ENCODE data around the gene RARA. TPM values are rescaled to one million over a fixed set of nuclear protein-coding genes. Genes with fewer than 3 reads are reported as not detected.

Gene RARA
- total and polyA plus RNA-seq, 2 of the 4 experiments (the other 2 are of a cell fraction) = 9.0 to 12.7 TPM

DNA sequence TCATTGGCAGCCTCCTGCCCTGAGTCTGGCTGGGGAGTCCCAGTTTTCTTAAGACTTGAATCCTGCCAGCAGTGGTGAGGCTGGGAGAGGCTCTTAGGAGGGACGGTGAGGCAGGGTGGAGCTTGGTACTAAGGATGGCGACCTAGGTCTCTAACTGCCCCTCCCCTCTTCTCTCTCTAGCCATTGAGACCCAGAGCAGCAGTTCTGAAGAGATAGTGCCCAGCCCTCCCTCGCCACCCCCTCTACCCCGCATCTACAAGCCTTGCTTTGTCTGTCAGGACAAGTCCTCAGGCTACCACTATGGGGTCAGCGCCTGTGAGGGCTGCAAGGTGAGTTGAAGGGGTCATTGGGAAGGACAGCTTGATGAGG lies 39.1 kb downstream of the RARA start:
- H2BK5ac ChIP-seq (ENCODE audit: low read depth, low read length, poor library complexity, severe bottlenecking) = no peak overlapping the region
- no peak overlapping the region for H2AFZ ChIP-seq (replicated peaks; ENCODE audit: low read length, poor library complexity)
- POLR2A ChIA-PET (ENCODE audit: unreplicated experiment) = no interaction called here
- no peak for ATAC-seq (ENCODE audit: low read depth)
- in situ Hi-C loops (cut with MboI; ENCODE audit: low sequenced_read_pairs) = no loop called here
- intact Hi-C loops (cut with micrococcal nuclease) = no loop called here
- H2AK5ac ChIP-seq (ENCODE audit: low read depth, low read length) = peak overlapping the region; percentile 67; the same call in 1 of the 2 replicates
- no peak overlapping the region for H3K18ac ChIP-seq (ENCODE audit: low read depth, low read length)
- H3K4me2 ChIP-seq (ENCODE audit: low read depth, low read length) = peak overlapping the region; percentile 21; the same call in 1 of the 2 replicates
- no peak overlapping the region for H3K23ac ChIP-seq (ENCODE audit: low read depth, low read length)
- TF ChIP-seq RAD21 (IDR thresholded peaks at IDR 0.05; ENCODE audit: low read length) (no peak), CHD1 (IDR thresholded peaks at IDR 0.05; ENCODE audit: low read depth, low read length) (no peak), NFE2L2 (IDR thresholded peaks at IDR 0.05; ENCODE audit: low read depth, low read length) (no peak), SMC3 (IDR thresholded peaks at IDR 0.05; ENCODE audit: low read depth, low read length) (no peak), MXI1 (IDR thresholded peaks at IDR 0.05; ENCODE audit: borderline replicate concordance, low read depth, low read length) (no peak), RFX5 (IDR thresholded peaks at IDR 0.05; ENCODE audit: low read depth, low read length) (no peak)
- TF ChIP-seq, protein P1, sequence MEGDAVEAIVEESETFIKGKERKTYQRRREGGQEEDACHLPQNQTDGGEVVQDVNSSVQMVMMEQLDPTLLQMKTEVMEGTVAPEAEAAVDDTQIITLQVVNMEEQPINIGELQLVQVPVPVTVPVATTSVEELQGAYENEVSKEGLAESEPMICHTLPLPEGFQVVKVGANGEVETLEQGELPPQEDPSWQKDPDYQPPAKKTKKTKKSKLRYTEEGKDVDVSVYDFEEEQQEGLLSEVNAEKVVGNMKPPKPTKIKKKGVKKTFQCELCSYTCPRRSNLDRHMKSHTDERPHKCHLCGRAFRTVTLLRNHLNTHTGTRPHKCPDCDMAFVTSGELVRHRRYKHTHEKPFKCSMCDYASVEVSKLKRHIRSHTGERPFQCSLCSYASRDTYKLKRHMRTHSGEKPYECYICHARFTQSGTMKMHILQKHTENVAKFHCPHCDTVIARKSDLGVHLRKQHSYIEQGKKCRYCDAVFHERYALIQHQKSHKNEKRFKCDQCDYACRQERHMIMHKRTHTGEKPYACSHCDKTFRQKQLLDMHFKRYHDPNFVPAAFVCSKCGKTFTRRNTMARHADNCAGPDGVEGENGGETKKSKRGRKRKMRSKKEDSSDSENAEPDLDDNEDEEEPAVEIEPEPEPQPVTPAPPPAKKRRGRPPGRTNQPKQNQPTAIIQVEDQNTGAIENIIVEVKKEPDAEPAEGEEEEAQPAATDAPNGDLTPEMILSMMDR (conservative IDR thresholded peaks at IDR 0.05; ENCODE audit: low read depth, low read length) = no peak
- no peaks in the 10 kb centered on the region for H3K9me3 ChIP-seq (ENCODE audit: control insufficient read depth, insufficient read depth, low read length)
- no peak overlapping the region for H3K56ac ChIP-seq (ENCODE audit: extremely low read depth, insufficient read depth, low read length)
- H3K27me3 ChIP-seq (ENCODE audit: control insufficient read depth, insufficient read depth, low read length) = no peaks in the 10 kb centered on the region
- H3K27ac ChIP-seq (ENCODE audit: insufficient read depth, low read length) = no peak overlapping the region
- CTCF ChIA-PET = no interaction called here
- no peak overlapping the region for H3K14ac ChIP-seq (replicated peaks; ENCODE audit: low read depth, low read length)
- dilution Hi-C loops (cut with HindIII; ENCODE audit: low sequenced_read_pairs, unreplicated experiment) = no loop called here
- H3K9ac ChIP-seq (ENCODE audit: low read depth, low read length) = no peak overlapping the region
- no peak overlapping the region for H3K4me3 ChIP-seq (ENCODE audit: insufficient read depth, low read depth, low read length)
- H2AK9ac ChIP-seq (replicated peaks; ENCODE audit: low read depth, low read length, poor library complexity) = no peak overlapping the region
- H3K9me1 ChIP-seq (ENCODE audit: insufficient read depth, low read length) = peaks cover 23% of the 10 kb centered on the region
- H3K4me1 ChIP-seq (ENCODE audit: control insufficient read depth, insufficient read depth, low read length) = peaks cover 59% of the 10 kb centered on the region
- H4K91ac ChIP-seq (ENCODE audit: insufficient read depth, low read depth, low read length) = no peak overlapping the region
- no peak for DNase-seq
- peaks cover 54 to 95% of the 10 kb centered on the region in 2 experiments for H3K79me1 ChIP-seq (ENCODE audit: low read depth in 1 of 2, low read length in 2 of 2)
- BruUV-seq (replicated peaks) = no TSS peak
- peak overlapping the region in 1 of 2 experiments; percentile 52; a peak in 1 of 4 replicates for H4K8ac ChIP-seq (ENCODE audit: low read depth in 2 of 2, low read length in 2 of 2)
- H4K20me1 ChIP-seq (ENCODE audit: insufficient read depth, low read length) = peaks cover 74% of the 10 kb centered on the region
- H4K5ac ChIP-seq (ENCODE audit: low read depth, low read length) = no peak overlapping the region; the same call in 1 of the 2 replicates
- H2BK120ac ChIP-seq (ENCODE audit: low read depth, low read length) = no peak overlapping the region
- H3K4ac ChIP-seq (ENCODE audit: low read depth, low read length) = peak overlapping the region; percentile 45
- H2BK20ac ChIP-seq (ENCODE audit: low read depth, low read length) = no peak overlapping the region
- 0 out of 3 replicates have a peak overlapping the region, but pooled peaks have one; percentile 43 for H2BK15ac ChIP-seq (ENCODE audit: low read depth, low read length)
- peaks cover 41% of the 10 kb centered on the region for H3K36me3 ChIP-seq (ENCODE audit: control insufficient read depth, insufficient read depth, low read length)
- no CpG with 5 or more reads among the region's 5 CpGs for WGBS, 2 experiments (ENCODE audit: extremely low coverage in 2 of 2, insufficient read length in 1 of 2)

All from IMR-90 (cell line).